ENCODE results near the gene TWIST2.

Gene TWIST2

GRCh38 chr2:238847841-238848690, at the start of gene TWIST2:
TSS of gene TWIST2 (plus strand) at chr2:238848085. CDS start at chr2:238848216, 131 bp downstream.
- no peak for DNase-seq

GRCh38 chr2:238801791-238802190, 46.1 kb upstream of the TWIST2 start:
- DNase-seq: no peak

GRCh38 chr2:238802957-238803356, 44.9 kb upstream of the TWIST2 start:
- no peak for DNase-seq

DNA sequence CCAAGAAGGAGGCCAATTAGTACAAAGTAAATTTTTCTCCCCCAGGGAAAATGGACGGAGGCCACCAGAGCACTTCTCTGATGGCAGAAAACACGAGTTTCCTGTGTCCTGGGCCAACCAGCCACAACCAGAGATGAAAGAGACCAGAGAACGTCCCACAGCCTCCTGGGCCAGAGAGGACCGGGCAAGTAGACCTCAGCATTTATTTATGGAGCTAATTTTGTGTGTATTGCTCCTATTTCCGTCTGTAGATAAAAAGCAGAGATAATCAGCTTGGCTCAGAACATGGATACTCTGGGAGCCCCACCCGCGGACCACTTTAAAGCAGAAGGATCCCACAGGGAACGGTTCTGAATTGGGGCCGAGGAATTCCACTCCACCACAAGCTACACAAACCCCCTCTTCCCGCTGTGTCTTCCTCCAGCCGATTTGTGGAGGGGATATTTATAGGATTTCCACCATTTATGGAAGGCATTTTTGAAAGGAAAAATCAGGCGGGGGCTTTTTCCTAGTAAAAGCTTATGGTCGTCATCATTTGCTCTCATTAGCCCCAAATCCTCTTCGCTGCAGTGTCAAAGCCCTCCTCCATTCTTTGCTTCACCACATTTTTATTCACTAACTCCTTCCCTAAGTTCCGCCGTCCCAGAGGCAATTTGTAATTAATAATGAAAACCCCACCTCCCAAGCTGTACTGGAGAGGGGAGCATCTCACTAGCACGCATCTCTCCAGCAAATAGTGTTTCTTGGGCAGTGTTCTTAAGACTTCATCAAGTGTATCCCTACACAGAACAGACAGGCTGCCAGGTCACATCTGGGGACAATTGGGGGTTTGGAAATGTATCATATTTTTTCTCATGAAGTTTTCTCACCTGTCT, 43.7 kb upstream of the TWIST2 start:
- DNase-seq: no peak

GRCh38 chr2:238808761-238809160, 39.1 kb upstream of the TWIST2 start:
- no peak for DNase-seq

DNA sequence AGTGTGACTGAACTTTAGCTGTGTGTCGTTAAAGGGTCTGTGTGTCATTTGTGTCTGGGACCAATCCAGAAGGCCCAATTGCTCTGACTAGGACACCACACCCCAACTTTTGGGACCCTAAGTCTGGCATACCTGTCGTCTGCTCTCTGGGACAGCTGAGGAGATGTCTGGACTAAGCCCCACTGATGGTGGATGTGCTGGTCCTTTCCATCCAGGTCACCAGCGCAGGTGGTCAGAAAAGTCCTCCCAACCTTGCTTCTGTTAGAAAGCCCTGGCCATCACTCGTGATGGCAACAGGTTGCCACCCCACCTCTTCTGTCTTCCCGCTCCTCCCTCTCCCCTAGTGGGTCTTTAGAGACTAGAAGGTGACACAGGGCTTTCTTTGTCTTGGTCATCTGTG, 37.6 kb upstream of the TWIST2 start:
- no peak for DNase-seq

- DNase-seq: no peak
Measured at GRCh38 chr2:238811293-238811692, 36.6 kb upstream of the TWIST2 start.

DNA sequence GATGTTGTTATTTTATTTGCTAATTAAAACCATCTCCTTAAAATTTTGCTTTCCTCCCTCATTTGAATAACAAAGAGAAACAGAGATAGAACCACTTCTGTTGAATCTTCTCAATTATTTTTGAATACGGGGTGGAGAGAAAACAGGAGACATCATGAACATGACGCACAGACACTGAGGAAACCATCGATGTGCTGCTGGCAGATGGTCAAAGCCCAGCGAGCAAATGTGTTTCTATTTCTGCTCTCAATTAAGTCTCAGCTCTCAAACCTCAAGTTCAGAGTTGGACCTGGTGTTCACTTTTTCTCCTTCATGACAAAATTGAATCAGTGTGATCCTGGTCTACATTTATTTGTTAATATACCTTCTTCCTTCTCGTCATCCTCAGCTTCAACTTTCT, 36.1 kb upstream of the TWIST2 start:
- DNase-seq: no peak

- no peak for DNase-seq
Measured at GRCh38 chr2:238813109-238813508, 34.8 kb upstream of the TWIST2 start.

GRCh38 chr2:238814815-238815214, 33.1 kb upstream of the TWIST2 start:
- DNase-seq: no peak

GRCh38 chr2:238816291-238816690, 31.6 kb upstream of the TWIST2 start:
- no peak for DNase-seq

DNA sequence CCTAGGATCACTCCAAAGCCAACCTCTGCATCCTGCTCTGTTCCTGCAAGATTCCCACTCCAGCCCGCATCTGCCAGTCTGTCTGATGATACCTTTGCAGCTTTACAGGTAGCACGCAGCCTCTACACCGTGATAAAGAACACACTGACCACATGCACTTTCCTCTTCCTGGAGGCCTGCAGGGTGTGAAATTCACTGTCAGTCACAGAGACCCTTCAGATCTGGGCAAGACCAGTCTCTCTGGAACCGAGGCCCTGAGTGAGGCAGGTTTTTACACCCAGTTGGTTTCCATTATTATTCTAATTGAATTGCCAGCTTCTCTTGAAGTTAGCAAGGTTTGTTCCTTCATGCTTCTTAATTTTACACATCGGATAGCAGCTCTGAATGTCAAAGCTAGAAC, 30.5 kb upstream of the TWIST2 start:
- no peak for DNase-seq

DNA sequence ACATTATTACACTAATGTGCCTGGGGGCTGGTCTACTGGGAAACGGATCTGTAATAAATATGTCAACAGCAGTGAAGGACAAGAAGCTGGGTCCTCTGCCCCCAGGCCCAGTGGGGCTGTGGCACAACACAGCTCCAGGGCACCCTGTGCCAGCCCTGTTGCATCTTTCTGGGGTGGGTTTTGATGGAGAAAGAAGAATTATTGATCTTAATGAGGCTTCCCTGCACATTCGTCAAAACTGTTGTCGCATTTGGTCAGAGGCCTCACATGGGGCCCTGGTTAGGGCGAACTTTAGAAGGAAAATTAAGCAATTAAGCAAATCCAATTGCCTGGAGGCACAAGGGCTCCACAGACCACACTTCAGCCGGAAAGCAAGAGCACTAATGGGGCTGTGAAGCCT, 30.0 kb upstream of the TWIST2 start:
- DNase-seq: no peak

- no peak for DNase-seq
Measured at GRCh38 chr2:238818561-238818960, 29.3 kb upstream of the TWIST2 start.

- DNase-seq: no peak
Measured at GRCh38 chr2:238820197-238820596, 27.7 kb upstream of the TWIST2 start.

DNA sequence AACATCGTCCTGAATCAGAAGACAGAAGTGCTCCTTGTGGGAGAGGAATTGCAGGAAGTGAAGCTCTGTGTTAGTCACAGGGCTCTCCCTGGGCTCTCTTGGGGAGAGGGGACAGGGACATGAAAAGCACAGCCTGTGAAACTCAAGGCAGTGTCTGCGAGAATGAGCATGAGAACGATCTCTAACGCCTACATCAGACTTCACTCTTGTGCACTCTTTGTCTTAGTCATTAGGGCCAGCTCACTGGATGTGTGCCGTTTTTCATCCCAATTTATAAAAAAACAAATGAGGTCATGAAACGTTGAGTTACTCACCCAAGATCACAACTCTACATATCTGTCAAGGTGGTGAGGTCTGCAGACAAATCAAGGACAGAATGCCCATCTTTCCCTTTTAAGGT, 27.0 kb upstream of the TWIST2 start:
- DNase-seq: no peak

- no peak for DNase-seq
Measured at GRCh38 chr2:238821391-238821790, 26.5 kb upstream of the TWIST2 start.

DNA sequence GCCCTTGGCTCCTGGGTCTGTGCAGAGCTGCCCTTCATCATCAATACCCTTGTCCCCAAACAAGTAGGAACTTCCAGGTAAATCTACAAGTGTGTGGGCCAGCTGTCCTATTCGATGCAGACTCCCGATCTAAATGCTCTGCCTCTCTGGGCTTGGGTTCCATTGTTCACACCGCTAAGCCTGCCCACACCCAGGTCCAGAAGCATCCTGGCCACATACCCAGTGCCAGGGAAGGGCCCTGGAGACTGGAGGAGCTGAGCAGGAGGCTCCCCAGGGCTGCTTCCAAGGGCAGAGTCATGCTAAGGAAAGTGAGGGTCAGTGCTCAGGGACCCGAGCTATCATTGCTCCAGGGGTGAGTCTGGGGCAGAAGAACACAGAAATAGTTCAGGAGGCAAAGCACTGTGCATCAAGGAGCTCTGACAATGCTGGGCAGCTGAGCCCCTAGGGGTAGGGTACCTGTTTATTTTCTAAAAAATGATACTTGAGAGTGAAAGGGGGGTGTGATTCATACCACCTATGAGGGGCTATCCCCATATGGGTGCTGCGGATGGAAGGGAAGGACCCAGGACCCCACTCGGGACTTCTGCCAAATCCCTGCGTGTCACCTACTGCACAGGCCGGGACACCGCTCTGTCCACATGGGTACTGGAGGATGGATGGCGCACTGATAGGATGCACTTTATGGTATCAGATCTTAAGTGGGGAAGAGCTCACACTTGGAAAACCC, 25.8 kb upstream of the TWIST2 start:
- no peak for DNase-seq

GRCh38 chr2:238822955-238823354, 24.9 kb upstream of the TWIST2 start:
- no peak for DNase-seq

GRCh38 chr2:238831177-238831576, 16.7 kb upstream of the TWIST2 start:
- DNase-seq: no peak

- no peak for DNase-seq
Measured at GRCh38 chr2:238834982-238835381, 12.9 kb upstream of the TWIST2 start.

GRCh38 chr2:238835726-238836301, 12.1 kb upstream of the TWIST2 start:
- DNase-seq: no peak

GRCh38 chr2:238838786-238839327, 9.0 kb upstream of the TWIST2 start:
- no peak for DNase-seq
